Ascending aorta (tissue), 2 donors: ENCODE measurements around the gene ATG12. TPM values are rescaled to one million over a fixed set of nuclear protein-coding genes. Genes with fewer than 3 reads are reported as not detected.
"Not testable (repeated sequence)": the region's sequence is repeated elsewhere in the genome, so short reads cannot be mapped to it uniquely, and the experiment has no call there.

Experiments used
- DNase-seq, 2 donors: peaks; one replicate each; pipeline ENCODE4 v3.0.0-alpha.2; 2019; ENCODE audit warnings: low spot score in 2 of 2
- H3K27ac ChIP-seq, 2 donors: fragments of 200-600 bp; sonication (generic); one replicate each; pipeline ENCODE4 v1.5.1; 2016 to 2017; ENCODE audit warnings: mild to moderate bottlenecking in 1 of 2
- H3K27me3 ChIP-seq: fragments of 200-600 bp; sonication (generic); one replicate; pipeline ENCODE4 v1.5.1; 2017
- H3K36me3 ChIP-seq, 2 donors: fragments of 200-600 bp; sonication (generic); one replicate each; pipeline ENCODE4 v1.5.1; 2016
- H3K4me1 ChIP-seq, 2 donors: fragments of 200-600 bp; sonication (generic); one replicate each; pipeline ENCODE4 v1.5.1; 2016 to 2017; ENCODE audit warnings: mild to moderate bottlenecking in 1 of 2
- H3K4me3 ChIP-seq, 2 donors: fragments of 200-600 bp; sonication (generic); one replicate each; pipeline ENCODE4 v1.5.1; 2016 to 2017; ENCODE audit warnings: mild to moderate bottlenecking in 1 of 2
- H3K9me3 ChIP-seq, 2 donors: fragments of 200-600 bp; sonication (generic); one replicate each; pipeline ENCODE4 v1.5.1; 2016
- CTCF ChIP-seq, 3 experiments: fragments of 200-600 bp in 2 of 3; fragments of 450-650 bp in 1 of 3; sonication (generic) in 2 of 3; IDR thresholded peaks; one replicate each; pipeline ENCODE4 v1.5.1; 2016 to 2019; ENCODE audit warnings: antibody characterized with exemption in 3 of 3, mild to moderate bottlenecking in 1 of 3, moderate library complexity in 1 of 3
- intact Hi-C: fragments of 100-400 bp; cut with DNase I; formaldehyde crosslinking; loops from one replicate; pipeline ENCODE4 v1.15.1; 2023
- total RNA-seq: library from RNA; depleted of rRNA; stranded (reverse); fragments of >200 nt; gene quantifications from one replicate; pipeline ENCODE4 v1.1.0, GENCODE V29; 2016

The ATG12 gene
- total RNA-seq, 1 donor from 2014 or later = 30.3 TPM

GRCh38 chr5:115829913-115830312 lies 11.5 kb downstream of the ATG12 start:
- Histone ChIP-seq H3K4me1 (peaks cover 0 to 3% of the 10 kb centered on the region in 2 donors), H3K4me3 (no peak overlapping the region), H3K9me3 (no peaks in the 10 kb centered on the region), H3K27ac (no peak overlapping the region), H3K27me3 (no peaks in the 10 kb centered on the region), H3K36me3 (peaks cover 17 to 54% of the 10 kb centered on the region in 2 donors)
- no peak for TF ChIP-seq CTCF (IDR thresholded peaks at IDR 0.05)
- no peak for DNase-seq
- intact Hi-C loops = loop anchor here (2.0 to 5.0 kb wide), 3 partner anchors 195 to 518 kb away; partner anchors contain the start of gene TMED7

GRCh38 chr5:115825948-115826347 lies 15.4 kb downstream of the ATG12 start:
- intact Hi-C loops = no loop called here
- no peak overlapping the region for H3K27ac ChIP-seq
- peaks cover 9 to 30% of the 10 kb centered on the region in 2 donors for H3K36me3 ChIP-seq

GRCh38 chr5:115824983-115825382 lies 16.4 kb downstream of the ATG12 start:
- peaks cover 6 to 22% of the 10 kb centered on the region in 2 donors for H3K36me3 ChIP-seq
- DNase-seq, H3K4me1 ChIP-seq, H3K27me3 ChIP-seq, intact Hi-C loops, H3K4me3 ChIP-seq, H3K27ac ChIP-seq, H3K9me3 ChIP-seq: not testable (repeated sequence)

More at GRCh38 chr5:115825948-115826347, 15.4 kb downstream of the ATG12 start:
- Histone ChIP-seq H3K27me3 (no peaks in the 10 kb centered on the region), H3K4me3 (no peak overlapping the region), H3K4me1 (peaks cover 0 to 1% of the 10 kb centered on the region in 2 donors), H3K9me3 (no peaks in the 10 kb centered on the region)
- no peak for TF ChIP-seq CTCF (IDR thresholded peaks at IDR 0.05)
- no peak for DNase-seq

DNA sequence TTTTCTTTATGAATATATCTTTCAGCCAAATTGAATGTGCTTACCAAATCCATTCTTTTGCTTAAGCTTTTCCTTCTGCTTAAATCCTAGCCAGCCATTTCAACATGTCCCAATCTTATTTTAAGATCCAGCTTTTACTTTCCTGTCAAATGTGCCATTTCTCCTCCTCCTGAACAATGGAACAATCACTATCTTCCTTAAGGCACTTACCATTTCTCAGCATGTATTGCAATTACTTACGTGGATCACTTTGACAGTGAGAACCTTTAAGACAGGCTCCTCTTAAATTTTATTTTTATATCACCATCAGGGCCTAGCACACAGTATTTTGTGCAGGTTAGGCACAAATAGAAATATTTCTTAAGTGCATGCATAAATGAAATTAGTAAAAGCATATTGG lies 20.5 kb downstream of the ATG12 start:
- no peak for TF ChIP-seq CTCF (IDR thresholded peaks at IDR 0.05)
- Histone ChIP-seq H3K4me3 (no peak overlapping the region), H3K36me3 (no peaks in the 10 kb centered on the region), H3K27ac (no peak overlapping the region), H3K27me3 (no peaks in the 10 kb centered on the region), H3K4me1 (peaks cover 0 to 3% of the 10 kb centered on the region in 2 donors), H3K9me3 (no peaks in the 10 kb centered on the region)
- DNase-seq = no peak
- intact Hi-C loops = no loop called here

DNA sequence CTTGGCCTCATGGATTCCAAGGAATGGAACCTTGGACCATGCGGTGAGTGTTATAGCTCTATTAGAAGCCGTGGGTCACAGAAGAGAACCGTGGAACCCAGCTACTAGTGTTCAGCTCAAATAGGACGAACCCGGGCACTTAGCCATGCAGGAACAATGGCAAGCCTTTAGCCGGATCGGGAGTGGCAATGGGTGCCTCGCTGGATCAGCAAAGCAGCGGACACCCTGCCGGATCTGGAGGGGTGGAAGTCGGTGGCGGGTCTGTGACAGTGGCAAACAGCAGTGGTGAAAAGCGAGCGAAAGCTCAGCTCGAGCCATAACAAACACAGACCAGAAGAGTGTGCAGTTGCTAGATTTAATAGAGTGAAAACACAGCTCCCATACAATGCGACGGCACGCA lies 22.5 kb downstream of the ATG12 start:
- no peak for TF ChIP-seq CTCF (IDR thresholded peaks at IDR 0.05)
- no peaks in the 10 kb centered on the region for H3K9me3 ChIP-seq
- no peaks in the 10 kb centered on the region for H3K27me3 ChIP-seq
- H3K27ac ChIP-seq = no peak overlapping the region
- H3K36me3 ChIP-seq = no peaks in the 10 kb centered on the region
- peaks cover 0 to 3% of the 10 kb centered on the region in 2 donors for H3K4me1 ChIP-seq
- no peak for DNase-seq
- H3K4me3 ChIP-seq = no peak overlapping the region
- intact Hi-C loops = loop anchor here (5.0 kb wide), 2 partner anchors 97 to 132 kb away; no protein-coding TSS in a partner anchor

GRCh38 chr5:115817386-115817785 lies 24.0 kb downstream of the ATG12 start:
- peak overlapping the region in 1 of 2 donors; percentile 89 for H3K4me3 ChIP-seq
- DNase-seq = no peak
- no peaks in the 10 kb centered on the region for H3K36me3 ChIP-seq
- no peaks in the 10 kb centered on the region for H3K9me3 ChIP-seq
- H3K27me3 ChIP-seq = no peaks in the 10 kb centered on the region
- intact Hi-C loops = loop anchor here (2.0 to 5.0 kb wide), 3 partner anchors 21 to 130 kb away; no protein-coding TSS in a partner anchor
- peaks cover 0 to 3% of the 10 kb centered on the region in 2 donors for H3K4me1 ChIP-seq
- no peak for TF ChIP-seq CTCF (IDR thresholded peaks at IDR 0.05)
- H3K27ac ChIP-seq = peak overlapping the region in 1 of 2 donors; percentile 85
